ENCODE data around the gene NTRK2.

- TF ChIP-seq CTCF (conservative IDR thresholded peaks at IDR 0.05; ENCODE audit: low read length) (no peak), EZH2phosphoT487 (IDR thresholded peaks at IDR 0.05; ENCODE audit: borderline replicate concordance, low read depth, low read length) (no peak)
These were observed 46.7 kb downstream of the NTRK2 start for GRCh38 chr9:84716217-84716616.

Measured in OCI-LY7 (cell line).